ENCODE measurements around the gene CTNNA3.

Gene CTNNA3

GRCh38 chr10:66329147-66329546 lies 1366.8 kb downstream of the CTNNA3 start:
- Histone ChIP-seq H3K4me1 (ENCODE audit: control insufficient read depth in 2 of 2, insufficient read depth in 2 of 2, low read length in 2 of 2) (no peaks in the 10 kb centered on the region), H3K27ac (ENCODE audit: low read depth in 2 of 2, low read length in 2 of 2) (no peak overlapping the region), H3K27me3 (ENCODE audit: control insufficient read depth in 2 of 2, insufficient read depth in 2 of 2, low read length in 2 of 2) (no peaks in the 10 kb centered on the region), H3K9me3 (ENCODE audit: control insufficient read depth in 2 of 2, low read length in 2 of 2) (no peaks in the 10 kb centered on the region), H3K9ac (ENCODE audit: low read depth in 1 of 2, low read length in 2 of 2) (no peak overlapping the region), H3K36me3 (ENCODE audit: control insufficient read depth in 2 of 2, insufficient read depth in 2 of 2, low read length in 2 of 2) (no peaks in the 10 kb centered on the region), H3K4me3 (ENCODE audit: low read length in 2 of 2) (no peak overlapping the region)

GRCh38 chr10:66326876-66327275 lies 1369.1 kb downstream of the CTNNA3 start:
- Histone ChIP-seq H3K4me3 (ENCODE audit: low read length in 2 of 2) (no peak overlapping the region), H3K9ac (ENCODE audit: low read depth in 1 of 2, low read length in 2 of 2) (no peak overlapping the region), H3K27ac (ENCODE audit: low read depth in 2 of 2, low read length in 2 of 2) (no peak overlapping the region), H3K4me1 (ENCODE audit: control insufficient read depth in 2 of 2, insufficient read depth in 2 of 2, low read length in 2 of 2) (peaks cover 0 to 6% of the 10 kb centered on the region in 2 donors), H3K27me3 (ENCODE audit: control insufficient read depth in 2 of 2, insufficient read depth in 2 of 2, low read length in 2 of 2) (no peaks in the 10 kb centered on the region), H3K36me3 (ENCODE audit: control insufficient read depth in 2 of 2, insufficient read depth in 2 of 2, low read length in 2 of 2) (no peaks in the 10 kb centered on the region), H3K9me3 (ENCODE audit: control insufficient read depth in 2 of 2, low read length in 2 of 2) (no peaks in the 10 kb centered on the region)

- Histone ChIP-seq H3K4me1 (ENCODE audit: control insufficient read depth in 2 of 2, insufficient read depth in 2 of 2, low read length in 2 of 2) (peaks cover 0 to 8% of the 10 kb centered on the region in 2 donors), H3K36me3 (ENCODE audit: control insufficient read depth in 2 of 2, insufficient read depth in 2 of 2, low read length in 2 of 2) (no peaks in the 10 kb centered on the region), H3K9me3 (ENCODE audit: control insufficient read depth in 2 of 2, low read length in 2 of 2) (no peaks in the 10 kb centered on the region), H3K27ac (ENCODE audit: low read depth in 2 of 2, low read length in 2 of 2) (no peak overlapping the region), H3K9ac (ENCODE audit: low read depth in 1 of 2, low read length in 2 of 2) (no peak overlapping the region), H3K4me3 (ENCODE audit: low read length in 2 of 2) (no peak overlapping the region), H3K27me3 (ENCODE audit: control insufficient read depth in 2 of 2, insufficient read depth in 2 of 2, low read length in 2 of 2) (no peaks in the 10 kb centered on the region)
Observed at GRCh38 chr10:66322777-66323176, 1373.2 kb downstream of the CTNNA3 start.

GRCh38 chr10:66321723-66322665 lies 1374.0 kb downstream of the CTNNA3 start:
- H3K9ac ChIP-seq (ENCODE audit: low read depth in 1 of 2, low read length in 2 of 2): no peak overlapping the region
- no peak overlapping the region for H3K27ac ChIP-seq (ENCODE audit: low read depth in 2 of 2, low read length in 2 of 2)
- H3K27me3 ChIP-seq (ENCODE audit: control insufficient read depth in 2 of 2, insufficient read depth in 2 of 2, low read length in 2 of 2): no peaks in the 10 kb centered on the region
- H3K9me3 ChIP-seq (ENCODE audit: control insufficient read depth in 2 of 2, low read length in 2 of 2): no peaks in the 10 kb centered on the region
- no peaks in the 10 kb centered on the region for H3K36me3 ChIP-seq (ENCODE audit: control insufficient read depth in 2 of 2, insufficient read depth in 2 of 2, low read length in 2 of 2)
- H3K4me1 ChIP-seq (ENCODE audit: control insufficient read depth in 2 of 2, insufficient read depth in 2 of 2, low read length in 2 of 2): peaks cover 0 to 8% of the 10 kb centered on the region in 2 donors
- H3K4me3 ChIP-seq (ENCODE audit: low read length in 2 of 2): no peak overlapping the region

GRCh38 chr10:66318761-66319160 lies 1377.2 kb downstream of the CTNNA3 start:
- no peaks in the 10 kb centered on the region for H3K36me3 ChIP-seq (ENCODE audit: control insufficient read depth in 2 of 2, insufficient read depth in 2 of 2, low read length in 2 of 2)
- no peak overlapping the region for H3K4me3 ChIP-seq (ENCODE audit: low read length in 2 of 2)
- H3K9ac ChIP-seq (ENCODE audit: low read depth in 1 of 2, low read length in 2 of 2): no peak overlapping the region
- no peaks in the 10 kb centered on the region for H3K9me3 ChIP-seq (ENCODE audit: control insufficient read depth in 2 of 2, low read length in 2 of 2)
- H3K4me1 ChIP-seq (ENCODE audit: control insufficient read depth in 2 of 2, insufficient read depth in 2 of 2, low read length in 2 of 2): peaks cover 0 to 8% of the 10 kb centered on the region in 2 donors
- H3K27ac ChIP-seq (ENCODE audit: low read depth in 2 of 2, low read length in 2 of 2): no peak overlapping the region
- H3K27me3 ChIP-seq (ENCODE audit: control insufficient read depth in 2 of 2, insufficient read depth in 2 of 2, low read length in 2 of 2): no peaks in the 10 kb centered on the region

- Histone ChIP-seq H3K4me3 (ENCODE audit: low read length in 2 of 2) (no peak overlapping the region), H3K9ac (ENCODE audit: low read depth in 1 of 2, low read length in 2 of 2) (no peak overlapping the region), H3K4me1 (ENCODE audit: control insufficient read depth in 2 of 2, insufficient read depth in 2 of 2, low read length in 2 of 2) (no peaks in the 10 kb centered on the region), H3K27ac (ENCODE audit: low read depth in 2 of 2, low read length in 2 of 2) (no peak overlapping the region), H3K36me3 (ENCODE audit: control insufficient read depth in 2 of 2, insufficient read depth in 2 of 2, low read length in 2 of 2) (no peaks in the 10 kb centered on the region), H3K9me3 (ENCODE audit: control insufficient read depth in 2 of 2, low read length in 2 of 2) (no peaks in the 10 kb centered on the region), H3K27me3 (ENCODE audit: control insufficient read depth in 2 of 2, insufficient read depth in 2 of 2, low read length in 2 of 2) (no peaks in the 10 kb centered on the region)
Observed at GRCh38 chr10:66307826-66308225, 1388.2 kb downstream of the CTNNA3 start.

GRCh38 chr10:66301078-66301477 lies 1394.9 kb downstream of the CTNNA3 start:
- Histone ChIP-seq H3K4me1 (ENCODE audit: control insufficient read depth in 2 of 2, insufficient read depth in 2 of 2, low read length in 2 of 2) (no peaks in the 10 kb centered on the region), H3K4me3 (ENCODE audit: low read length in 2 of 2) (no peak overlapping the region)

GRCh38 chr10:66295602-66296001 lies 1400.4 kb downstream of the CTNNA3 start:
- H3K27ac ChIP-seq (ENCODE audit: low read depth in 2 of 2, low read length in 2 of 2): no peak overlapping the region
- H3K36me3 ChIP-seq (ENCODE audit: control insufficient read depth in 2 of 2, insufficient read depth in 2 of 2, low read length in 2 of 2): no peaks in the 10 kb centered on the region
- no peak overlapping the region for H3K4me3 ChIP-seq (ENCODE audit: low read length in 2 of 2)
- no peaks in the 10 kb centered on the region for H3K4me1 ChIP-seq (ENCODE audit: control insufficient read depth in 2 of 2, insufficient read depth in 2 of 2, low read length in 2 of 2)
- no peaks in the 10 kb centered on the region for H3K27me3 ChIP-seq (ENCODE audit: control insufficient read depth in 2 of 2, insufficient read depth in 2 of 2, low read length in 2 of 2)
- H3K9ac ChIP-seq (ENCODE audit: low read depth in 1 of 2, low read length in 2 of 2): no peak overlapping the region
- peaks cover 0 to 2% of the 10 kb centered on the region in 2 donors for H3K9me3 ChIP-seq (ENCODE audit: control insufficient read depth in 2 of 2, low read length in 2 of 2)

More at GRCh38 chr10:66301078-66301477, 1394.9 kb downstream of the CTNNA3 start:
- H3K9me3 ChIP-seq (ENCODE audit: control insufficient read depth in 2 of 2, low read length in 2 of 2): peaks cover 0 to 2% of the 10 kb centered on the region in 2 donors
- H3K27me3 ChIP-seq (ENCODE audit: control insufficient read depth in 2 of 2, insufficient read depth in 2 of 2, low read length in 2 of 2): no peaks in the 10 kb centered on the region
- no peak overlapping the region for H3K9ac ChIP-seq (ENCODE audit: low read depth in 1 of 2, low read length in 2 of 2)
- H3K27ac ChIP-seq (ENCODE audit: low read depth in 2 of 2, low read length in 2 of 2): no peak overlapping the region
- no peaks in the 10 kb centered on the region for H3K36me3 ChIP-seq (ENCODE audit: control insufficient read depth in 2 of 2, insufficient read depth in 2 of 2, low read length in 2 of 2)

GRCh38 chr10:66294538-66294937 lies 1401.5 kb downstream of the CTNNA3 start:
- H3K4me3 ChIP-seq (ENCODE audit: low read length in 2 of 2): no peak overlapping the region
- H3K9ac ChIP-seq (ENCODE audit: low read depth in 1 of 2, low read length in 2 of 2): no peak overlapping the region
- no peaks in the 10 kb centered on the region for H3K9me3 ChIP-seq (ENCODE audit: control insufficient read depth in 2 of 2, low read length in 2 of 2)
- H3K36me3 ChIP-seq (ENCODE audit: control insufficient read depth in 2 of 2, insufficient read depth in 2 of 2, low read length in 2 of 2): no peaks in the 10 kb centered on the region
- H3K27ac ChIP-seq (ENCODE audit: low read depth in 2 of 2, low read length in 2 of 2): no peak overlapping the region
- H3K27me3 ChIP-seq (ENCODE audit: control insufficient read depth in 2 of 2, insufficient read depth in 2 of 2, low read length in 2 of 2): no peaks in the 10 kb centered on the region
- H3K4me1 ChIP-seq (ENCODE audit: control insufficient read depth in 2 of 2, insufficient read depth in 2 of 2, low read length in 2 of 2): no peaks in the 10 kb centered on the region

GRCh38 chr10:66292922-66293321 lies 1403.1 kb downstream of the CTNNA3 start:
- Histone ChIP-seq H3K9me3 (ENCODE audit: control insufficient read depth in 2 of 2, low read length in 2 of 2) (no peaks in the 10 kb centered on the region), H3K4me1 (ENCODE audit: control insufficient read depth in 2 of 2, insufficient read depth in 2 of 2, low read length in 2 of 2) (no peaks in the 10 kb centered on the region), H3K9ac (ENCODE audit: low read depth in 1 of 2, low read length in 2 of 2) (no peak overlapping the region), H3K27ac (ENCODE audit: low read depth in 2 of 2, low read length in 2 of 2) (no peak overlapping the region), H3K27me3 (ENCODE audit: control insufficient read depth in 2 of 2, insufficient read depth in 2 of 2, low read length in 2 of 2) (no peaks in the 10 kb centered on the region), H3K4me3 (ENCODE audit: low read length in 2 of 2) (no peak overlapping the region), H3K36me3 (ENCODE audit: control insufficient read depth in 2 of 2, insufficient read depth in 2 of 2, low read length in 2 of 2) (no peaks in the 10 kb centered on the region)
